LNCaP clone FGC (cell line): ENCODE measurements around the gene PIP4K2B.

ENCODE experiments used
- DNase-seq: peaks from one replicate; pipeline ENCODE4 v3.0.0-alpha.2; 2011; ENCODE audit warnings: low read depth
- H3K4me3 ChIP-seq: 2 replicates; pipeline ENCODE4 v1.5.1; 2011; ENCODE audit warnings: mild to moderate bottlenecking, low read depth, low read length, control low read depth
- CTCF ChIP-seq: IDR thresholded peaks from 2 replicates; pipeline ENCODE4 v1.5.1; 2012; ENCODE audit warnings: mild to moderate bottlenecking; ENCODE audit not compliant: control insufficient read depth, insufficient read depth; ENCODE audit errors: extremely low read depth

Gene PIP4K2B

GRCh38 chr17:38799501-38800236 is at the start of gene PIP4K2B:
TSS of gene PIP4K2B (minus strand) at chr17:38799556. CDS start at chr17:38799424, 132 bp downstream.
- DNase-seq, result peak; percentile 97
- H3K4me3 ChIP-seq, result peak within 1 kb of the TSS; percentile 84
- TF ChIP-seq CTCF, result no peak

- H3K4me3 ChIP-seq, result no peak overlapping the region
- no peak for TF ChIP-seq CTCF
- DNase-seq, result no peak
Measured at GRCh38 chr17:38848557-38848891, 49.2 kb upstream of the PIP4K2B start.

- no peak for DNase-seq
- no peak for TF ChIP-seq CTCF
- H3K4me3 ChIP-seq, result no peak overlapping the region
Measured at GRCh38 chr17:38844261-38844757, 45.0 kb upstream of the PIP4K2B start.

GRCh38 chr17:38825762-38826247 is 26.4 kb upstream of the PIP4K2B start:
- H3K4me3 ChIP-seq, result peak overlapping the region; percentile 100
- DNase-seq, result no peak
- no peak for TF ChIP-seq CTCF

GRCh38 chr17:38824899-38825761 is 25.8 kb upstream of the PIP4K2B start, which contains the start of gene CWC25:
TSS of gene CWC25 (minus strand) at chr17:38825321. CDS start at chr17:38825183, 138 bp downstream.
- H3K4me3 ChIP-seq, result peak within 1 kb of the TSS; percentile 100
- no peak for TF ChIP-seq CTCF
- peak; percentile 88 for DNase-seq

GRCh38 chr17:38815576-38816193 is 16.3 kb upstream of the PIP4K2B start:
- no peak for DNase-seq
- 0 out of 2 replicates have a peak, but pooled peaks have one; percentile 7 for TF ChIP-seq CTCF
- no peak overlapping the region for H3K4me3 ChIP-seq
